ENCODE measurements around the gene EBLN2.

Gene EBLN2

GRCh38 chr3:73061416-73061815 is at the start of gene EBLN2:
Gene EBLN2 (plus strand): TSS chr3:73061659. CDS start chr3:73062082, 423 bp downstream.
- no peak for DNase-seq (ENCODE audit: low read depth in 2 of 2)

- DNase-seq (ENCODE audit: low read depth in 2 of 2), result no peak
Observed at GRCh38 chr3:73018298-73018697, 43.2 kb upstream of the EBLN2 start.

GRCh38 chr3:73018790-73019441 is 42.5 kb upstream of the EBLN2 start:
- no peak for DNase-seq (ENCODE audit: low read depth in 2 of 2)

DNA sequence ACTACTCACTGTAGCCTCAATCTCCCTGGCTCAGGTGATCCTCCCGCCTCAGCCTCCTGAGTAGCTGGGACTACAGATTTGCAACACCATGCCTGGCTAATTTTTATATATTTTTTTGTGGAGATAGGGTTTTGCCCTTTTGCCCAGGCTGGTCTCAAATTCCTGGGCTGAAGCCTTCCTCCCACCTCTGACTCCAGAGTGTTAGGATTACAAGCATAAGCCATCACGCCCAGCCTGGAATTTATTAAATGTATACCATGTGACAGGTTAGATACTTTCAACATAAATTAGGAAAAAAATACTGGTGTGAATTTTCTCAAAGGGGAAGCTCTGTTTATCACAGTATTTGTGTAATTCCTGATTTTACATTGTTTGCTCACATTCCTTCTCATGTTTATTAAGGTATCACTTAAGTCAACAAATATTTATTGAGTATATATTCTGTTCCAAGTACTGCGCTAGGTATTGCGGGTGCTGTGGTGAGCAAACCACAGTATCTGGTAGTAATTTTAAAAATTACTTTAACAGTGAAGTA is 40.1 kb upstream of the EBLN2 start:
- no peak for DNase-seq (ENCODE audit: low read depth in 2 of 2)

DNA sequence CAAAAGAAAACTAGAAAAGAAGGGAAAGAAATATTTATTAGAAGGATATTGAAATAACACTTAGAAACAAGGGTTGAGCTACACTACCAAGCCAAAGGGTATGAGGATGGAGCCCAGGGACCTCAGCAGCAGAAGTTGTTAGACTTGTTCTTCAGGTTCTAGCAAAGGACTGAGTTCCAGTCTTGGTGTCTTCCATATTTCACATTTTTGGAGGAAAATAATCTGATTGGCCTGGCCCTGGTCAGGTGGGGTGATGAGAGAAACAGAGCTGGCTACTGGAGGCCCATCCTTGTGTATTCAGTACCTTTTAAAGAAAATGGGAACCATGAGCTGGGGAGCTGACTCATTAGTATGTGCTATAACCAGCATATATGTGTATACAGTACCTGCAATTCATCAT is 36.6 kb upstream of the EBLN2 start:
- no peak for DNase-seq (ENCODE audit: low read depth in 2 of 2)

- no peak for DNase-seq (ENCODE audit: low read depth in 2 of 2)
Observed at GRCh38 chr3:73026111-73026759, 35.2 kb upstream of the EBLN2 start.

DNA sequence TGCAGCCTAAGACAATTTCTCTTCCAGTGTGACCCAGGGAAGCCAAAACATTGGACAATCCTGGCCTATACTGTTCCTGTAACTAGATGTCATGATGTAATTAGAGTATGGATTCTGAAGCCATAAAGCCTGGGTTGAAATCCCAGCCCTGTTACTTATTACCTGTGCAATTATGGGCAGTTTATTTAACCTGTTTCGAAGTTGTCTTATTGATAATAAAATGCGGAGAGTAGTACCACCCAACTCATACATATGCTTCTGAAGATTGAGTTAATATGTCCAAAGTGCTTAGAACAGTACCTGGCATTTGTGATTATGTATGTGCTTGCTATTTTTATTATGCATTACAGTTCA is 34.7 kb upstream of the EBLN2 start:
- DNase-seq (ENCODE audit: low read depth in 2 of 2), result no peak

GRCh38 chr3:73028803-73029202 is 32.7 kb upstream of the EBLN2 start:
- no peak for DNase-seq (ENCODE audit: low read depth in 2 of 2)

DNA sequence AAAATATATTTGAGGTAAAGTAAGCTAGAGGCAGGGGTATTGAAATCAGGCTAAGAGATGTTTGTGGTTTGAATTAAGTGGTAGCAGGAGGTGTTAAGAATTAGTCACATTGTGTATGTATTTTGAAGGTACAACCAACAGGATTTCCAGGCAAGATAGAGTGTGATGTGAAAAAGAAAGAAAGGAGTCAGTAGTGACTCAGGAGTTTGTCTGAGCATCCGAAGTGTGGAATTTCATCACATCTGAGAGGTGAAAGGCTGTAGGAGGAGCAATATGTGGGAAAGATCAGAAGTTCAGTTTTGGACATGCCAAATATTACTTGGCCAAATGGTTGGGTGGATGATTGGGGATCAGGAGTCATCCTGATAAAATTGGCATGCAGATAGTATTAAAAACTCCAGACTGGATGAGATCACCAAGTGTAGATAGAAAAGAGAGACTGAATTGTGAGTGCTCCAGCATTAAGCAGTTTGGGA is 32.1 kb upstream of the EBLN2 start:
- DNase-seq (ENCODE audit: low read depth in 2 of 2), result no peak

DNA sequence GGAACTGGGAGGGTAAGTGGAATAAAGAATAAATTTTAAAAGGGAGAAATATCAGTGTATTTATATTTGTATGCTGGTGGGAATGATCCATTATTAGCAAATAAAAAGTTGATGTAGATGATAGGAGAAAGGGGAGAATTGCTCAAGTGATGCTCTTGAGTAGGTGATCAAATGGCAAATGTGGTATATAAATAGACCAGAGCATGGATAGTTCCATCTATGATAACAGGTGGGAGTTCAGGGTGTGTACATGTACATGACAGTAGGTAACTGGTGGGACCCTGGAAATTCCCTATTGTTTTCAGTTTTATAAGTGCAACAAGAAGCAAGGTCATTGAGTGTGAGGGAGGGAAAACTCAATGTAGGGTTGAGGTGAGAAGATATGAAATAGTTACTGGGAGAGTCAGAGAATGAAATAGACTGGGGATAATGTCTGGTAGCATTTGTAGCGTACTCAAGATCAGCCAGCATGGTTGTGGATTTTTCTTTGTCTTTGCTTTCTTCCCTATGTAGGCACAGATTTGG is 31.3 kb upstream of the EBLN2 start:
- no peak for DNase-seq (ENCODE audit: low read depth in 2 of 2)

DNA sequence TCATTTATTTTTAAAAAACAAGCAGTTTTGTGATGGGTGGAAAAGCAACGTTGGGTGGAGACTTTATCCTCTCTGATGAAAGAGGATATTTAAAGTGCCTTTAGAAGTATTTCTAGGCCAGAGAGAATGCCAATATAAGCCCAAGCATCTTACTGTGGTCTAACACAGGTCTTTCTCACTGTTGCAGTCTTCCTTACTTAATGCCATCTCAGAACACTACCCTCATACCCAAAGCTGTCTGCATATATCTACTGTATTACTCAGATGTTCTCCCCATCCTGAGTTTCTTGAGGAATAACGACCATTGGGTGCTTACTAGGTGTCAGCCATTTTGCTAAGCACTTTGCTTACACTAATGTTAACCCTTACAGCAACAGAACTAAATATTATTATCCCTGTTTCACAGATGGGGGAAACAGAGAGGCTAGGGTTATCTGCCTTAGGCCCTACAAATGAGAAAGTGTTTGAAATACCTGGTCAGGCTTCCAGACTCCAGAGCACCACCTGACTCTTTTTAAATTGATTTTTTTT is 29.8 kb upstream of the EBLN2 start:
- no peak for DNase-seq (ENCODE audit: low read depth in 2 of 2)

DNA sequence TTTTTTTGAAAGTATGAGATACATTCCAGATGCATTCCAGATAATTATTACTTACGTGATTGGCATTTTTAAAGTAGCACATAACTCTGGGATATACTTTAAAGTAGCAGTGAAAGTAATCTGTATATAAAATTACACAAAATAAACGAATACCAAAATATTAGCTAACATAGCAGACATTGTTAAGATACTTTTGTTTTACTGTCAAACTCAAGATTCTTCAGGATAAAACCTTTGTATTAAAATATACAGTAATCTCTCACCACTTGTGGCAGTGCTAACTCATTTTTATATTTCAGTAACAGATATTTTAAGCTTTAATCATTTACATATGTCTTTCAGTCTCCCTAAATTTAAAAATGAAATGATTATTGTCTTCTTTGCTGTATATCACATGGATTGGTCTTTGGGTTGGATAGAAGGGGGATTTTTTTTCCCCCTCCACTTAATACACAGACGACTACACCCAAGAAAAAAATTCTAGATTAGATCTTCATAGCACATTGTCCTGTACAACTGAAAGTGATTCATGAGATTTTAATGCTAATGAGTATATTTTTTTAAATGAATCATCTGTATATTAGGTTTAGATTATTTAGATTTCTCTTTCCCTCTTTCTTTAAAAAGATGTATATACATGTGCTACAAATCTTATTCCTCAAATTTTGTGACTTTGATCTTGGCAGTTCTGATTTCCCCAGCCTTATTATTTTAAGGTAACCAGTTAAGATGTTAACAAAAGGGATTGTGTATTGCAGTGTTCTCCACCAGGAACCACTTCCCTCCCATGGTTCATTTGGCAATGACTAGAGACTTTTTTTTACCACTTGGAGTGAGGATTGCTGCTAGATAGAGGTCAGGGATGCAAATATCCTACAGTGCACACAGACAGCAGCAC is 24.5 kb upstream of the EBLN2 start:
- no peak for DNase-seq (ENCODE audit: low read depth in 2 of 2)

DNA sequence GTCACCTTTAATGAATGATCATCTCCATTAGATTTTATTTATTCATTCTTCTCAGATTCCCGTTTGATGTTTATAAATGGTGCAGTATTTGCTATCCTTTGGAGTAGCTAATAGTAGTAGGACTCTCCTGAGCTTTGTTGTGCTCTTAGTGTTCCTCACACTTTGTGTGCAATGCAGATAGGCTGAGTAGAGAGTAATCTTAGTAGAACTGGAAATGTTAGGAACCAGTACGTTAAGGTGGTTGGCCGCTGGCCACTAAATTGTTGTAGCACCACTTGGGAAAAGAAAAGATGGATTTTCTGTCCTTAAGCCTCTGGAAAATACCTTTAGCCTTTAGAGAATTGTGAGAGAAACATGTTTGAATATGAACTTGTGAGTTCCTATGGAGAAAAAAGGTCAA is 19.9 kb upstream of the EBLN2 start:
- DNase-seq (ENCODE audit: low read depth in 2 of 2), result no peak

DNA sequence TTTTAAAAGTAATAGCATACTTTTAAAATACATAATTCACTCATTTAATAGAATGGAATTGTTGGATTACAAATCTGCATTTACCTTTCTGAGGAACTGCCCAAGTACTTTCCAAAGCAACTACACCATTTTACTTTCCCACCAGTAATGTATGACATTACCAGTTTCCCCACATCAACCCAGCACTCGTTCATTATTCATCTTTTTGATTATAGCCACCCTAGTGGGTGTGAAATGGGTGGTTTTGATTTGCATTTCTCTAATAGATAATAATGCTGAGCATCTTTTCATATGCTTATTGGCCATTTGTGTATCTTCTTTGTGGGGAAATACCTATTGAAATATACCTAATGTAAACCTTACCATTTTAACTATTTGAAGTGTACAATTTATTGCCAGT is 18.0 kb upstream of the EBLN2 start:
- DNase-seq (ENCODE audit: low read depth in 2 of 2), result no peak

GRCh38 chr3:73045391-73045790 is 16.1 kb upstream of the EBLN2 start:
- no peak for DNase-seq (ENCODE audit: low read depth in 2 of 2)

DNA sequence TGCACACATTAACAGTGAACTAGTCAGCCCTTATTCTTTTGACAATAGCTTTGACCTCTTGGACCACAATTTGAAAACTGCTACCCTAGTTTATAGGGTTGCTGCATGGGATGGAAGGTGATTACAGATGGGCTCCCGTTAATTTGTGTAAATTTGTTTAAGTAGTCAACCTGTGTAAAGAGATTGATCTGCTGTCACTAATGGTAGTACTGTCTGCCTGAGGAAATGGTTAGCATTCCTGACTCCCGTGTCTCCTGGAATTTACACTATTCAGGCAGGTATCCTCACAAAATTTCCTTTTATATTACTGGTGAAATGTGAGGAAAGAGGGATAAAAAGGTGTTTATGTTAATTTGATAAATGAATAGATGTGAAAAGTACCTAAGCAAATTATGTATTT is 15.3 kb upstream of the EBLN2 start:
- DNase-seq (ENCODE audit: low read depth in 2 of 2), result no peak

- no peak for DNase-seq (ENCODE audit: low read depth in 2 of 2)
Observed at GRCh38 chr3:73049319-73049718, 12.1 kb upstream of the EBLN2 start.

DNA sequence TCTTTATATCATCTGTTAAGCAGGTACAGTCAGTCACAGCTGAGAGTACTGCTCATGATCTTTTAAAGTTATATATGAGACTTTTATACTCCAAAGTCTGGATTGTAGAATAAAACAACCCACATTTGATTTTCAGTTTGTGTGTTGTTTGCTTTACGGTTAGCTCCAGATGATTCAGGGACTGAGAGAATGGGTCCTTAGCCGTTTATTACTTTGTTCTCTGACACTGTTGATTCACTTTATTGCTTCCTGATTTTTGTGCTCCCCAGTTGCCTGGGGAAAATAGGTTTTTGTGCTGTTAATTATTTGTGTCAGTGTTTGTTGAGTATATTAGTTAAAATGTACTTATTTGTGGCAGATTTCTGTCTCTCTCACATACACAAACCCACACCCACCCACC is 8.6 kb upstream of the EBLN2 start:
- no peak for DNase-seq (ENCODE audit: low read depth in 2 of 2)

DNA sequence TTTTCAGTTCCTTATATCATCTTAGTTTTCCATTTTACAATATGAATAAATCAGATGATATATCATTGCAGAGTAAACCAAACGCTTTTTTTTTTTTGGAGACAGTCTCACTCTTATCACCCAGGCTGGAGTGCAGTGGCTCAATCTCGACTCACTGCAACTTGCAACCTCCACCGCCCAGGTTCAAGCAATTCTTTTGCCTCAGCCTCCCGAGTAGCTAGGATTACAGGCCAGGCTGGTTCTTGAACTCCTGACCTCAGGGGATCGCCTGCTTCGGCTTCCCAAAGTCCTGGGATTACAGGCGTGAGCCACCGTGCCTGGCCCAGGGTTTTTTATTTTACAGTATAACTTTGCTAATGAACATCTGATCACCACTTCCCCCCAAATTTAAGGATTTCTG is 5.9 kb upstream of the EBLN2 start:
- DNase-seq (ENCODE audit: low read depth in 2 of 2), result no peak

DNA sequence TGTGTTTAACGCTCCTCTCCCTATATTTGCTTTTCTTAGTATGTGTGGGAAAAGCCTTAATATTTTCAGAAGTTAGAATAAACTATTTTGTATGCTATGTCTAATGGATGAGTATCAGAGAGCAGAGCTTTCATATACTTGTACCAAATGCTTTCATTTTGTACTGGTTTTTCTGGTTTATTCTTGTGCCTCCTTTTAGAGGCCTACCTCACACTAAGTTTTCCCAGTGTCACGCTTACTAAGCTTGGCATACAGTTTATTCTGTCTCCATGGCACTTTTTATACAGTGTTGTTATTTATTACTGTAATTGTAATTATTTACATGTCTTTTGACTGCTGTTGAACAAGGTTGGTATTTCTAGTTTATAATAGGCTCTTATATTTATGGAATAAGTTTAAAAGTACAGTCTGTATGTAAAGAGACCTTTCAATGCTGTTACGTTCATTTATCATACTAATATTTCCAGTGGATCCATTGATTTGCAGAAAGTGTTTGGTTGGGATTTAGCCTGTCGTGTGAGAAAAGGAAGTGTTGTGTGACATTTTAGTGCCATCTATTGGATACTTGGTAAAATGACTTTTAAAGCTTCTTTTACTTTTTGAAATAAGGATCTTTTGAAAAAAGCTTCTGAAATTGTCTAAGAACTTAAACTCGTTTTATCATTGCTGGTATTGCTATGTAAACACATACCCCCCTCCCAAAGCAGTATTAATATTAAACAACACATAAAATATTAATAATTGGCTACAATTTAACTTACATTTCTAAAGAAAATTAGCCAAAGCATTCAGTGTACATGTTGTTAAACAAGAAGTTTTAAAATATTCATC is 5.2 kb upstream of the EBLN2 start:
- no peak for DNase-seq (ENCODE audit: low read depth in 2 of 2)

DNA sequence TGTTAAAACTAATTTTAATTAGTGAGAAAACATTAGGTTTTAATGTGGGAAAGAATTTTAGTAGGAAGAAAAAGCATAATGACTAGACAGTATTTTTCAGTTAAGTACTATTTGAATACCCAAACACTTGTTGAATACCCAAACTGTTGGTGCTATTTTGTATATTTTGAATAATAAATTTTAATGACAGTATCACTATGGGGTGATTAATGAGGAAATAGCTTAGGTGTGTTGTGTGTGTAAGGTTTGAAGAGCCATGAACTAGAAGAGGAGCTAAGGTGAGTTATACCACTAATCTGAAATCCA is 4.7 kb upstream of the EBLN2 start:
- no peak for DNase-seq (ENCODE audit: low read depth in 2 of 2)
